Panc1 (cell line): ENCODE results near the gene SLIT2. TPM values are rescaled to one million over a fixed set of nuclear protein-coding genes. Genes with fewer than 3 reads are reported as not detected.

Experiments used
- ATAC-seq: fragments of 200-7000 bp; cut with Tn5 transposase; 2 replicates; pipeline ENCODE4 v1.9.1; 2020; ENCODE audit warnings: mild to moderate bottlenecking, moderate library complexity
- BruUV-seq: library from RNA; stranded (reverse); fragments of 400-500 nt; replicated peaks from 2 replicates; lab custom pipeline; 2021; lab: Mats Ljungman, UMichigan
- CTCF ChIA-PET: fragments of 300-600 bp; sonication (Branson Sonifier 250); formaldehyde crosslinking; loops from one replicate; lab custom pipeline; 2022; ENCODE audit warnings: antibody characterized with exemption; lab: Charles Lee
- POLR2A ChIA-PET: fragments of 300-600 bp; sonication (Branson Sonifier 250); formaldehyde crosslinking; loops from one replicate; lab custom pipeline; 2022; ENCODE audit warnings: antibody characterized with exemption; lab: Charles Lee
- DNase-seq: peaks from one replicate; pipeline ENCODE4 v3.0.0-alpha.2; 2010; ENCODE audit warnings: low read depth, low spot score
- H3K27ac ChIP-seq: 2 replicates; pipeline ENCODE4 v1.5.1; 2011; ENCODE audit warnings: mild to moderate bottlenecking, low read length, inconsistent platforms
- H3K27me3 ChIP-seq: fragments of 200-500 bp; sonication (Bioruptor generic); 2 replicates; pipeline ENCODE4 v1.6.0; 2014; ENCODE audit warnings: low read length, inconsistent platforms; ENCODE audit not compliant: control insufficient read depth, insufficient read depth
- H3K36me3 ChIP-seq: fragments of 200-500 bp; sonication (Bioruptor generic); 2 replicates; pipeline ENCODE4 v1.5.1; 2014; ENCODE audit warnings: inconsistent platforms, mild to moderate bottlenecking, low read length, moderate library complexity; ENCODE audit not compliant: control insufficient read depth, insufficient read depth
- H3K4me1 ChIP-seq: 2 replicates; pipeline ENCODE4 v1.5.1; 2011; ENCODE audit warnings: inconsistent platforms, mild to moderate bottlenecking, low read length, moderate library complexity; ENCODE audit not compliant: control insufficient read depth, insufficient read depth
- H3K4me3 ChIP-seq, 2 experiments: 2 replicates each; pipeline ENCODE4 v1.5.1; 2011 to 2012; ENCODE audit warnings: low read depth in 2 of 2, low read length in 2 of 2, mild to moderate bottlenecking in 2 of 2, inconsistent platforms in 1 of 2, moderate library complexity in 1 of 2
- H3K9me3 ChIP-seq: fragments of 200-500 bp; sonication (Bioruptor generic); 2 replicates; pipeline ENCODE4 v1.5.1; 2014; ENCODE audit warnings: low read depth, mild to moderate bottlenecking, inconsistent platforms, low read length, moderate library complexity; ENCODE audit not compliant: control insufficient read depth, insufficient read depth
- CTCF ChIP-seq: fragments of 450-650 bp; IDR thresholded peaks from 2 replicates; pipeline ENCODE4 v1.5.1; 2017; ENCODE audit warnings: mild to moderate bottlenecking
- POLR2AphosphoS5 ChIP-seq: IDR thresholded peaks from 2 replicates; pipeline ENCODE4 v1.6.1; 2012; ENCODE audit warnings: mild to moderate bottlenecking, low read depth, low read length, moderate library complexity
- SIN3A ChIP-seq: IDR thresholded peaks from 2 replicates; pipeline ENCODE4 v1.6.1; 2012; ENCODE audit warnings: low read depth, mild to moderate bottlenecking, low read length, moderate library complexity, borderline replicate concordance; ENCODE audit not compliant: insufficient read depth
- TCF7L2 ChIP-seq: IDR thresholded peaks from 2 replicates; pipeline ENCODE4 v1.6.1; 2011; ENCODE audit warnings: mild to moderate bottlenecking, low read depth, low read length, inconsistent platforms
- in situ Hi-C: cut with HindIII; loops from 2 replicates; pipeline ENCODE4 v1.10.0; 2016; ENCODE audit warnings: low sequenced_read_pairs, low pct_unique_long_range_greater_than_20kb
- intact Hi-C: fragments of 100-400 bp; cut with micrococcal nuclease; formaldehyde crosslinking; loops from one replicate; pipeline ENCODE4 v1.10.0; 2022; ENCODE audit not compliant: unreplicated experiment
- total RNA-seq: library from RNA; stranded (reverse); gene quantifications from one replicate; pipeline ENCODE4 v1.2.1, GENCODE V29; 2021; ENCODE audit not compliant: unreplicated experiment
- TF ChIP-seq, protein P1 (sequence below), 2 experiments: IDR thresholded peaks; 2 replicates each; pipeline ENCODE4 v1.6.1; 2011 to 2012; ENCODE audit warnings: low read depth in 2 of 2, control low read depth in 1 of 2, low read length in 1 of 2, mild to moderate bottlenecking in 1 of 2, moderate library complexity in 1 of 2; ENCODE audit not compliant: insufficient read depth in 1 of 2

Gene SLIT2
- total RNA-seq, 1 experiment from 2014 or later, result 0.28 TPM

- no peak for ATAC-seq
- Histone ChIP-seq H3K27me3 (no peaks in the 10 kb centered on the region), H3K4me1 (no peaks in the 10 kb centered on the region), H3K27ac (no peak overlapping the region), H3K4me3 (no peak overlapping the region), H3K9me3 (no peaks in the 10 kb centered on the region), H3K36me3 (no peaks in the 10 kb centered on the region)
- intact Hi-C loops (no loop called here), in situ Hi-C loops (no loop called here)
- ChIA-PET CTCF (no interaction called here), POLR2A (no interaction called here)
- TF ChIP-seq POLR2AphosphoS5, result no peak
- no peak for TF ChIP-seq CTCF
- TF ChIP-seq, protein P1, sequence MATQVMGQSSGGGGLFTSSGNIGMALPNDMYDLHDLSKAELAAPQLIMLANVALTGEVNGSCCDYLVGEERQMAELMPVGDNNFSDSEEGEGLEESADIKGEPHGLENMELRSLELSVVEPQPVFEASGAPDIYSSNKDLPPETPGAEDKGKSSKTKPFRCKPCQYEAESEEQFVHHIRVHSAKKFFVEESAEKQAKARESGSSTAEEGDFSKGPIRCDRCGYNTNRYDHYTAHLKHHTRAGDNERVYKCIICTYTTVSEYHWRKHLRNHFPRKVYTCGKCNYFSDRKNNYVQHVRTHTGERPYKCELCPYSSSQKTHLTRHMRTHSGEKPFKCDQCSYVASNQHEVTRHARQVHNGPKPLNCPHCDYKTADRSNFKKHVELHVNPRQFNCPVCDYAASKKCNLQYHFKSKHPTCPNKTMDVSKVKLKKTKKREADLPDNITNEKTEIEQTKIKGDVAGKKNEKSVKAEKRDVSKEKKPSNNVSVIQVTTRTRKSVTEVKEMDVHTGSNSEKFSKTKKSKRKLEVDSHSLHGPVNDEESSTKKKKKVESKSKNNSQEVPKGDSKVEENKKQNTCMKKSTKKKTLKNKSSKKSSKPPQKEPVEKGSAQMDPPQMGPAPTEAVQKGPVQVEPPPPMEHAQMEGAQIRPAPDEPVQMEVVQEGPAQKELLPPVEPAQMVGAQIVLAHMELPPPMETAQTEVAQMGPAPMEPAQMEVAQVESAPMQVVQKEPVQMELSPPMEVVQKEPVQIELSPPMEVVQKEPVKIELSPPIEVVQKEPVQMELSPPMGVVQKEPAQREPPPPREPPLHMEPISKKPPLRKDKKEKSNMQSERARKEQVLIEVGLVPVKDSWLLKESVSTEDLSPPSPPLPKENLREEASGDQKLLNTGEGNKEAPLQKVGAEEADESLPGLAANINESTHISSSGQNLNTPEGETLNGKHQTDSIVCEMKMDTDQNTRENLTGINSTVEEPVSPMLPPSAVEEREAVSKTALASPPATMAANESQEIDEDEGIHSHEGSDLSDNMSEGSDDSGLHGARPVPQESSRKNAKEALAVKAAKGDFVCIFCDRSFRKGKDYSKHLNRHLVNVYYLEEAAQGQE (IDR thresholded peaks at IDR 0.05; ENCODE audit: insufficient read depth in 1 of 2, low read depth in 2 of 2, low read length in 1 of 2), result no peak
- TF ChIP-seq SIN3A, result no peak
- no peak for TF ChIP-seq TCF7L2
- DNase-seq, result no peak
- BruUV-seq, result no TSS peak
These were observed 29.7 kb downstream of the SLIT2 start for GRCh38 chr4:20281453-20281852.

DNA sequence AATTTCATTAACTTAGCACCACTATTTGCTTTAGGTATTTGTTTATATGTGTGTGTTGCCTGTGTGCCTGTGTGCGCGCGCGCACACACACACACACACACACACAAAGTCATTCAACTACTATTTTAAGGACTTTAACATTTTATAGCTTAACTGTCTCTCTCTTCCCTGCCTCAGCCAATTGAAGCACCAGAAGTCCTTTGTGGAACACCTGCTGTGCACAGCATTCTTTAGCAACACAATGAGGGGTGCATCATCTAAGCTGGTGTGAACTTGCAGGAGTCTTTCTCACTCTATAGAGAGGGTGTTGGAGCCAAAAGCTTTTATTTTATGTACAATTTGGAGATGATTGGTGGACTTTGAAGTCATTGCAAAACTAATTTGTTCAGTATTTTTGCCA, 31.3 kb downstream of the SLIT2 start:
- intact Hi-C loops, result no loop called here
- POLR2A ChIA-PET, result interaction anchor here (0.7 kb wide), 1 partner anchor 1117 kb away, joined by 5 read pairs; no protein-coding TSS in a partner anchor

More for the DNA sequence above, 31.3 kb downstream of the SLIT2 start:
- CTCF ChIA-PET, result no interaction called here
- ATAC-seq (no peak), DNase-seq (no peak)
- no TSS peak for BruUV-seq
- no peak overlapping the region for H3K27ac ChIP-seq
- TF ChIP-seq CTCF (no peak), SIN3A (no peak), TCF7L2 (no peak), POLR2AphosphoS5 (no peak)
- TF ChIP-seq, protein P1 (IDR thresholded peaks at IDR 0.05; ENCODE audit: insufficient read depth in 1 of 2, low read depth in 2 of 2, low read length in 1 of 2), result no peak
- no peaks in the 10 kb centered on the region for H3K4me1 ChIP-seq
- in situ Hi-C loops, result no loop called here
- H3K36me3 ChIP-seq, result no peaks in the 10 kb centered on the region
- no peaks in the 10 kb centered on the region for H3K9me3 ChIP-seq
- H3K27me3 ChIP-seq, result no peaks in the 10 kb centered on the region
- no peak overlapping the region for H3K4me3 ChIP-seq
